Measurements from ENCODE around the gene CD300H. TPM values are rescaled to one million over a fixed set of nuclear protein-coding genes. Genes with fewer than 3 reads are reported as not detected.
A peak's percentile ranks its signal among the peaks of the same experiment; 100 is the strongest.
"Not testable (repeated sequence)": the region's sequence is repeated elsewhere in the genome, so short reads cannot be mapped to it uniquely, and the experiment has no call there.

Gene CD300H
- total RNA-seq, 1 experiment from 2014 or later = not detected

DNA sequence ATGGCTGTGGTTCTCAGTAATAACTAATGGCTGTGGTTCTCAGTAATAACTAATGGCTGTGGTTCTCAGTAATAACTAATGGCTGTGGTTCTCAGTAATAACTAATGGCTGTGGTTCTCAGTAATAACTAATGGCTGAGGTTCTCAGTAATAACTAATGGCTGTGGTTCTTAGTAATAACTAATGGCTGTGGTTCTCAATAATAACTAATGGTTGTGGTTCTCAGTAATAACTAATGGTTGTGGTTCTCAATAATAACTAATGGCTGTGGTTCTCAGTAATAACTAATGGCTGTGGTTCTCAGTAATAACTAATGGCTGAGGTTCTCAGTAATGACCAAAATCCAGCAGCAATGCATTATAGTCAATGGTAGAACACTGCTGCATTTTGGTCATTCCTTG lies 6.3 kb upstream of the CD300H start:
- Histone ChIP-seq H3K27me3 (replicated peaks) (peaks cover 12% of the 10 kb centered on the region; the same call in 1 of the 2 replicates), H3K4me1 (replicated peaks) (peaks cover 10% of the 10 kb centered on the region)
- H3K36me3 ChIP-seq; H3K4me3 ChIP-seq; H3K9me3 ChIP-seq (replicated peaks); DNase-seq (ENCODE audit: low read depth in 1 of 2, low spot score in 2 of 2); H3K27ac ChIP-seq: not testable (repeated sequence)

DNA sequence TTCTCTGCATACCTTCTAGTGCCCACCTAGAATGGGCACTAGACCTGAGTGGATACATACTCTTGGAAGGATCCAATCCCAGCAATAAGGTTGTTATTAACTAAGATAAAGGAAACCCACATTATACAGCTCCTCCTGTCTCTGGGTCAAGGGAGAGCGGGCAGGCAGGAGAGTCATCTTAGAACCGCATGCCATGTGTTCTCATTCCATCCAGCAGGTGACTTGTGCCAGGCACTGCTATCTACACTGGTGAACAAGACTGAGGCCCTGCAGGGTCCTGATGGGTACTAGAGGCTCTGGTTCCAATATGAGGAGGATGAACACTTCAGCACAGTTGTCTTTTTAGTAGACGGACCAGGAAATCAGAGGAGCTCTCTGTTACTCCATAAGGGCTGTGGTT lies 5.9 kb upstream of the CD300H start:
- peaks cover 8% of the 10 kb centered on the region; the same call in 1 of the 2 replicates for H3K27me3 ChIP-seq (replicated peaks)
- no peak for DNase-seq (ENCODE audit: low read depth in 1 of 2, low spot score in 2 of 2)
- H3K4me3 ChIP-seq = no peak overlapping the region
- H3K9me3 ChIP-seq (replicated peaks) = no peaks in the 10 kb centered on the region
- peaks cover 10% of the 10 kb centered on the region for H3K4me1 ChIP-seq (replicated peaks)
- no peaks in the 10 kb centered on the region for H3K36me3 ChIP-seq
- H3K27ac ChIP-seq = no peak overlapping the region

DNA sequence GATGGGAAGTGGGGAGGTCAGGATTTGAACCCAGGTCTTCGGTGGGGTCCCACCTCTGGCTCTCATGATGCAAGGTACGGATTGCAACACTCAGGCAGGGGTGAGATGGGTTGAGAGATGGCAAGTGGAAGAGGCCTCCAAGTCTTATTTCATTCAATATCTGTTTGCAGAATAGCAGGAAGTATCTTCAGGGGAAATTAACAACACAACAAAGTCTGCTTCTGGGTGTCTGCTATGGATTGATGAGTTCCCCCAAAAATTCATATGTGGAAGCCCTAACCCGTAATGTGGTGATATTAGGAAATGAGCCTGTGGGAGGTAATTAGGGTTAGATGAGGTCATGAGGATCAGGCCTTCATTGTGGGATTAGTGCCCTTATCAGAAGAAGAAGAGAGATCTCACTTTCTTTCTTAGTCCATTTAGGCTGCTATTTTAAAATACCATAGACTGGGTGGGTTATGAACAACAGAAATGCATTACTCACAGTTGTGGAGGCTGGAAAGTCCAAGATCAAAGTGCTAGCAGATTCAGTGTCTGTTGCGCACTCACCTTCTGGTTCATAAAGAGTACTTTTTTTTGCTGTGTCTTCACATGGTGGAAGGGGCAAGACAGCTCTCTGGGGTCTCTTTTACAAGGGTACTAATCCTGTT lies 4.4 kb upstream of the CD300H start:
- DNase-seq (ENCODE audit: low read depth in 1 of 2, low spot score in 2 of 2) = no peak
- H3K27me3 ChIP-seq (replicated peaks) = peaks cover 8% of the 10 kb centered on the region; the same call in 1 of the 2 replicates
- no peaks in the 10 kb centered on the region for H3K36me3 ChIP-seq
- H3K27ac ChIP-seq = no peak overlapping the region
- peaks cover 10% of the 10 kb centered on the region for H3K4me1 ChIP-seq (replicated peaks)
- no peaks in the 10 kb centered on the region for H3K9me3 ChIP-seq (replicated peaks)
- H3K4me3 ChIP-seq = no peak overlapping the region

DNA sequence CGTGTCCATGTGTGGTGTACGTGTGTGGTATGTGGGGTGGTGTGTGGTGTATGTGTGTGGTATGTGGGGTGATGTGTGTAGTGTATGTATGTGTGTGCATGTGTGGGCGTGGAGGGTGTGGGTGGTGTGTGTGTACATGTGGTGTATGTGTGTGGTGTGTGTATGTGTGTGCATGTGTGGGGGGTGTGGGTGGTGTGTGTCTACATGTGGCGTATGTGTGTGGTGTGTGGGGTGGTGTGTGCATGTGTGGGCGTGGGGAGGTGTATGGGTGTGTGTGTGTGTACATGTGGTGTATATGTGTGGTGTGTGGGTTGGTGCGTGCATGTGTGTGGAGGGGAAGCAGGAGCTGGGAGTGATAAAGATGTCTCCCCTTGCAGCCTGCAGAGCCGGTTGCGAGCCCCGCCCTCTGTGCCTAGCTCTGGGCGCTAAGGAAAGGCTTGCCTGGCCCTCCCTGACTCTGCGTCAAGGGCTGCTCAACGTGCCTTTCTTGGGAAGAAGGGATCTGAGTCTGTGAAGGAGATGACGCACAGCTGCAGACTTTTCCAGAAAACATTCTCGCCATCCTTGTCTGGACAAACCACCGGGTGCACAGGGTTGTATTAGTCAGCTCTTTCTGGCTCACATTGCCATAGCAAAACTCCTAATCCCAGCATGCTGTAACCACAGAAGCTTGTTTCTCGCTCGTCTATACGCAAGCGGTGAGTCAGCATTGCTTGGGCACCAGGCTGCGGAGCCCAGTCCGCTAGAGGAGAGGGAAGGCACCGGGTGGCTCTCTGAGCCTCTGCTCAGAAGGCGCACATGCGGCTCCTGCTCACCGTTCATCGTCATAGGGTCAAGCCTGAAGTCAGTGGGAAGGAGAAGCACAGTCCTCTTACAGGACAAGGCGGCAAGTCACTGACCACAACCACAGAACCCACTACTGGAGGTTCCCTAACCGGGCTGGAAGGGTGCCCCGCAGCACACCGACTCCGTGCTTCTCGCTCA lies 2.0 kb upstream of the CD300H start:
- Histone ChIP-seq H3K27ac (no peak overlapping the region), H3K9me3 (replicated peaks) (no peaks in the 10 kb centered on the region)
- DNase-seq (ENCODE audit: low read depth in 1 of 2, low spot score in 2 of 2) = peak; percentile 69 to 85

DNA sequence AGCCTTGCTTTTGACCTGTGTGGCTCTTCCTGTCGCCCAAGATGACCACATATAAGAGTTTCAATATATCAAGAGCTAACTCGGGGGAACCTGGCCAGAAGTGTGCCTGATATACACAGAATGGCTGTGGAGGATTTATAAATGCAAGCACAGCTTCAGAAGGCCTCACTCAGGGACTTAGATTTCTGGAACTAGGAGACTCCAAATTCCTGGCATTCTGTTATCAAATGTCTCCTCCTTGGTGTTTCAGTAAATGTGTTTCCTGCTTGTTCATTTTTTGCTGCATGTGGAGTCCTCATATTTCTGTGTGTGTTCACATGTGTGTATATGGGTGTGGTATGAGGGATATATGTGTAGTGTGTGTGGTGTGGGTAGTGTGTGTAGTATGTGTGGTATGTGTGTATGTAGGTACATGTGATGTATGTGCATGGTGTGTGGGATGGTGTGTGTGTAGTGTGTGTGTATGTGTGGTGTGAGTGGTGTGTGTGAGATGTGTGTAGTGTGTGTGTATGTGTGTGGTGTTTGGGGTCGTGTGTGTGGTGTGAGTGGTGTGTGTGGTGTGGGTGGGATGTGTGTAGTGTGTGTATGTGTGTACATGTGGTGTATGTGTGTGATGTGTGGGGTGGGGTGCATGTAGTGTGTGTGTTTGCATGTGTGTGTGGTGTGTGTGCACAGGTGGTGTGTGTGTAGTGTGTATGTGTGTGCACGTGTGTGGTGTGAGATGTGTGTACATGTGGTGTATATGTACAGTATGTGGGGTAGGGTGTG lies 981 bp upstream of the CD300H start:
- Histone ChIP-seq H3K27me3 (replicated peaks) (peaks cover 9% of the 10 kb centered on the region; the same call in 1 of the 2 replicates), H3K4me1 (replicated peaks) (peaks cover 10% of the 10 kb centered on the region), H3K9me3 (replicated peaks) (no peaks in the 10 kb centered on the region), H3K4me3 (no peak overlapping the region), H3K27ac (no peak overlapping the region), H3K36me3 (no peaks in the 10 kb centered on the region)
- DNase-seq (ENCODE audit: low read depth in 1 of 2, low spot score in 2 of 2) = no peak

More for the DNA sequence above, 2.0 kb upstream of the CD300H start:
- Histone ChIP-seq H3K4me3 (no peak overlapping the region), H3K4me1 (replicated peaks) (peaks cover 10% of the 10 kb centered on the region), H3K27me3 (replicated peaks) (peaks cover 9% of the 10 kb centered on the region), H3K36me3 (no peaks in the 10 kb centered on the region)

DNA sequence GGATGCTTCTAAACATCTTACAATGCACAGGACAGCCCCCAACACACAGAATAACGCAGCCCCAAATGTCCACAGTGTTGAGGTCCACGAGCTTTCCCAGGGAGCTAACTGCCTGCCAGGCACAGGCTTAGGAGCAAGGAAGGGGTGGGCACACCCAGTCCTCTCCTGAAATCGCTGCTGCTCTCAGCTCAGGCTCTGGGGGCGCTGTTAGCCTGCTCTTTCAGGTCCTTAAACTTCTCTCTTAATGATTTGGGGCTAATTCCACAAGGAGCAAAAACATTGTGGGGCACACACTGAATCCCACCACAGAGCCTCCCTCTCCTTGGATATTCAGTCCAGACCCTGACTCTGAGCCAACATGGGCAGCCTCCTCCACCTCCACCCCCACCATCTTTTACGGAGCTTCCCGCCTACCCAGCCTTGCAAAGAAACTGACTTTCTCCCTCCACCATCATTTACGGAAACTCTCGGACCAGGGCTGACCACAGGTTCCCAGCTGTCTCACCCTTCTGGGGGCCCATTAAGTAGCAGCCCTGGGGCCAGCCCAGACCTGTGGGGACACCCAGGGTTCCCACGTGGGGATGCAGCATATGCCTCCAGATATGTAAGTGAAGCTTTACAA lies 1.1 kb downstream of the CD300H start:
- H3K27me3 ChIP-seq (replicated peaks) = peaks cover 13% of the 10 kb centered on the region
- no peak overlapping the region for H3K4me3 ChIP-seq
- no peak overlapping the region for H3K27ac ChIP-seq
- peaks cover 10% of the 10 kb centered on the region for H3K4me1 ChIP-seq (replicated peaks)
- DNase-seq (ENCODE audit: low read depth in 1 of 2, low spot score in 2 of 2) = peak in 1 of 2 experiments; percentile 30
- H3K36me3 ChIP-seq = no peaks in the 10 kb centered on the region
- no peaks in the 10 kb centered on the region for H3K9me3 ChIP-seq (replicated peaks)

DNA sequence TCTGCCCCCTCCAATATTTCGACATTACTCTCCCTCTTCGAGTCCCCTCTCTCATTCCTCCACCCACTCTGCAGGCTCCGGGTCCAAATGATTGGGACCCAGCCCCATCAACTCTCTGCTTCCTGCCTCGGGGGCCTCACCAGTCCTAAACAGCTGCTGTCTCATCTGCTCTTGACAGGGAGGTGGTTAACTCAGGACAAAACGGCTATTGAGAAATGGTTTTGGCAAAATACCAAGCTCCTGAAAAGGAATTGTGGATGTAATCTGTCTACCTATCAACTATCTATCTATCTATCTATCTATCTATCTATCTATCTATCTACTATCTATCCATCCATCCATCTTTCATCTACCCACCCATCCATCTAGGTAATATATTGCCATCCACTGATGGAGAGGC lies 2.2 kb downstream of the CD300H start:
- no peaks in the 10 kb centered on the region for H3K9me3 ChIP-seq (replicated peaks)
- no peak overlapping the region for H3K4me3 ChIP-seq
- peaks cover 10% of the 10 kb centered on the region for H3K4me1 ChIP-seq (replicated peaks)
- H3K27ac ChIP-seq = no peak overlapping the region
- no peaks in the 10 kb centered on the region for H3K36me3 ChIP-seq
- peaks cover 14% of the 10 kb centered on the region for H3K27me3 ChIP-seq (replicated peaks)
- no peak for DNase-seq (ENCODE audit: low read depth in 1 of 2, low spot score in 2 of 2)

DNA sequence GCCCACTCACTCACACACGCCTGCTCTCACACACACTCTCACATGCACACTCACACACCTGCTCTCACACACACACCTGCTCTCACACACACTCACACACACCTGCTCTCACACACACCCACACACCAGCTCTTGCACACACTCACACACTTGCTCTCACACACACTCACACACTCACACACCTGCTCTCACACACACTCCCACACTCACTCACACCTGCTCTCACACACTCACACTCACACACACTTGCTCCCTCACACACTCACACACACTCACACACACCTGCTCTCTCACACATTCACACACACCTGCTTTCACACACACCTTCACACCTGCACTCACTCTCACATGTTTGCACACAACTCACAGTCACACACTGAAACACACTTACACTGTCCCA lies 4.0 kb downstream of the CD300H start:
- no peaks in the 10 kb centered on the region for H3K4me1 ChIP-seq (replicated peaks)
- H3K27ac ChIP-seq = no peak overlapping the region
- H3K4me3 ChIP-seq = no peak overlapping the region
- H3K27me3 ChIP-seq (replicated peaks) = peaks cover 28% of the 10 kb centered on the region
- DNase-seq (ENCODE audit: low read depth in 1 of 2, low spot score in 2 of 2) = no peak
- H3K9me3 ChIP-seq (replicated peaks) = no peaks in the 10 kb centered on the region
- no peaks in the 10 kb centered on the region for H3K36me3 ChIP-seq

DNA sequence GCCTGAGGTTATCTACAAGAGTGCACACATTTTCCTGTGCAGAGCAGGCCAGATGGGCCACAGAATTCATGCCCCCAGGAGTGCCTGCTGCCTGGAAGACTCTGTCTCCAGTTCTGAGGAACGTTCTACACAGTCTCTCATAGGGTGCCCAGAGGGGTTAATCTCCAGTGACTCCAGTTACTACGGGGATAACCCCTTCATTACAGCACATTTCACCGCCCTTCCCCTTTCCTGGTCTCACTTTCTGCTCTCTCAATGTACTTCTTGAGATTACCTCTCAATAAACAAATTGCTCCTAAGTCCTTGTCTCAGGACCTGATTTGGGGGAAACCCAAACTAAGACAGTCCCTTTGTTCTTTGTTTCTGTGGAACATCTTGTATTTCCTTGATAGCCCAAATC lies 5.7 kb downstream of the CD300H start:
- H3K4me3 ChIP-seq = no peak overlapping the region
- H3K27ac ChIP-seq = no peak overlapping the region
- H3K27me3 ChIP-seq (replicated peaks) = peaks cover 38% of the 10 kb centered on the region
- H3K4me1 ChIP-seq (replicated peaks) = no peaks in the 10 kb centered on the region
- DNase-seq (ENCODE audit: low read depth in 1 of 2, low spot score in 2 of 2) = no peak
- H3K36me3 ChIP-seq = no peaks in the 10 kb centered on the region
- H3K9me3 ChIP-seq (replicated peaks) = no peaks in the 10 kb centered on the region

DNA sequence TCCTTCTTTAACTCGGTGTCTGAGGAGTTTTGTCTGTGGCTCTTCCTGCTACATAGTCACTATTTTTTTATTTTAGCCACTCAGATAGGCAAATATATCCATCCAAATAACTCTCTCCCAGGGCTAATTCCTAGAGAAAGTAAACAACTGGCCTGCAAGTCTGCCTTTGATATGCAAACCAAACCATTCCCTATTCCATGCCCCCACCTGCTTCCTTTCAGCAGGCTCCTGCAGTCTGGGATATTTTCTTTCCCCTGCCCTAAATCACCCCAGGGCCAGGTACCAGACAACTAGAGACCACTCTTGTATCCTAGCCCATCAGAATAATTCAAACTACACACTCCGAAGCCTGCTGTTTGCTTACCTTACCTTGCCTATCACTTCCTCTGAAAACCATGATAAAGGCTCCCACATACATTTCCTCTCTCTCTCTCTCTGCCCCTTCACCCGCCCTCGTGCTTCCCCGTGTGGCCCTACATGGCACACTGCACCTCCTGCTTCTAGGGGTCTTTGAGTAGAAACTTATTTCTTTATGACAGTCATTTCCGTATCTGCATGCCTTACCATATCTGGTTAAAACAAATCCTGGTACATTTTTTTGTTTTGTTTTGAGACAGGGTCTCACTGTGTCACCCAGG lies 8.3 kb downstream of the CD300H start:
- no peak overlapping the region for H3K27ac ChIP-seq
- no peaks in the 10 kb centered on the region for H3K4me1 ChIP-seq (replicated peaks)
- no peaks in the 10 kb centered on the region for H3K36me3 ChIP-seq
- no peak overlapping the region for H3K4me3 ChIP-seq
- no peak for DNase-seq (ENCODE audit: low read depth in 1 of 2, low spot score in 2 of 2)
- no peaks in the 10 kb centered on the region for H3K9me3 ChIP-seq (replicated peaks)
- H3K27me3 ChIP-seq (replicated peaks) = peaks cover 44% of the 10 kb centered on the region

DNA sequence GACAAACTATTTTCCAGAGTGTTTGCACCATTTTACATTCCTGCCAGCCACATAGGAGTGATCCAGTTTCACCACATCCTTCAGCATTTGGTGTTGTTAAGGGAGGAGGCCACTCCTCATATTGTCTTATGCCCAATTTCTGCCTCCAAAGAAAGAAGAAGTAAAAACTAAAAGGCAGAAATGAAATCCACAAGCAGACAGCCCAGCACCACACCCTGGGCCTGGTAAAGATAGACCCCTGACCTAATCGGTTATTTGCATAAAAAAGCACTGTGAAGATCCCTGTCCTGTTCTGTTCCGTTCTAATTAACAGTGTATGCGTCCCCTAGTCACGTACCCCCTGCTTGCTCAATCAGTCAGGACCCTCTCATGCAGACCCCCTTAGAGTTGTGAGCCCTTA lies 8.9 kb downstream of the CD300H start:
- peaks cover 45% of the 10 kb centered on the region for H3K27me3 ChIP-seq (replicated peaks)
- not testable (repeated sequence) for H3K36me3 ChIP-seq; H3K9me3 ChIP-seq (replicated peaks); H3K4me3 ChIP-seq; DNase-seq (ENCODE audit: low read depth in 1 of 2, low spot score in 2 of 2); H3K4me1 ChIP-seq (replicated peaks); H3K27ac ChIP-seq

DNA sequence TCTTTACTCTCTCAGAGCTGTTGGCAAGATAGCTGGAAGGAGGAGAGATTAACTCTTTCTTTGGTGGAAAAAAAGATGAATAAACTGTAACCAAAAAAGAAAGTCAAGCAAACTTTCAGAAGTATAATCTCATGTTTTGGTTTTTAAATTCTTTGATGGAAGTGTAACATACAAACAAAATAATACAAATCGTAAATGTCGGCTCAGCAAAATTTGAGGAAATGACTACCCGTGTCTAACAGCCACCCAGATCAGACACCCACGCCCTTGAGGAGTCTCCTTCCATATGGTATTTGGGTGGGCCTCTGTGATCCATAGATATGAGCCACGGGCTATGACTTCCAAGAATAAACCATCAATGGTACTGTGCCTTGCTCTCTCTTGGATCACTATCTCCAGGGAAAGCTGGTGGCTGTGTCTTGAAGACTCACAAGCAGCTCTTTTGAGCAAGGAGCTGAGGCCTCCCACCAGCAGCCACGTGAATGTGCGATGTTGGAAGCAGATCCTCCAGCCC lies 11.8 kb downstream of the CD300H start:
- H3K27ac ChIP-seq = no peak overlapping the region
- no peak overlapping the region for H3K4me3 ChIP-seq
- DNase-seq (ENCODE audit: low read depth in 1 of 2, low spot score in 2 of 2) = no peak
- no peaks in the 10 kb centered on the region for H3K36me3 ChIP-seq
- no peaks in the 10 kb centered on the region for H3K4me1 ChIP-seq (replicated peaks)
- H3K9me3 ChIP-seq (replicated peaks) = no peaks in the 10 kb centered on the region
- H3K27me3 ChIP-seq (replicated peaks) = peaks cover 50% of the 10 kb centered on the region

DNA sequence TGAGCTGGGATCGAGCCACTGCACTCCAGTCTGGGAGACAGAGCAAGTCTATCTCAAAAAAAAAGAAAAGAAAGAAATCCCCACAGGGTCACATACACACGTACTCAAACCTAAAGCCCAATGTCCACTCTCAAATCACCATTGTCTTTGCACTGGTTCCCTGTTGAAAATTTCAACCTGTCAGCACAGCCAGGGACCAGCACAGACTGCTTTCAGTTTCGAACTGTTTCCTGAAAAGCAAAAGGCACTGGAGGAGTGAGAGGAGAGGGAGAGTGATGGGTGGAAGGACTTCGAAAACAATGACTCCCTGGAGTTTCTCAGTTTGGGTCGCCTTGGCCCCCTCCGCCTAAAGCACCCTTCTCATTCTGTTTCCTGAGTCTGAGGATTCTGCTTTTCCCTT lies 12.4 kb downstream of the CD300H start:
- Histone ChIP-seq H3K9me3 (replicated peaks) (no peaks in the 10 kb centered on the region), H3K4me1 (replicated peaks) (no peaks in the 10 kb centered on the region), H3K27me3 (replicated peaks) (peaks cover 53% of the 10 kb centered on the region), H3K27ac (no peak overlapping the region), H3K36me3 (no peaks in the 10 kb centered on the region), H3K4me3 (no peak overlapping the region)
- DNase-seq (ENCODE audit: low read depth in 1 of 2, low spot score in 2 of 2) = no peak
